ENCODE measurements around the gene SKP2.

Gene SKP2

DNA sequence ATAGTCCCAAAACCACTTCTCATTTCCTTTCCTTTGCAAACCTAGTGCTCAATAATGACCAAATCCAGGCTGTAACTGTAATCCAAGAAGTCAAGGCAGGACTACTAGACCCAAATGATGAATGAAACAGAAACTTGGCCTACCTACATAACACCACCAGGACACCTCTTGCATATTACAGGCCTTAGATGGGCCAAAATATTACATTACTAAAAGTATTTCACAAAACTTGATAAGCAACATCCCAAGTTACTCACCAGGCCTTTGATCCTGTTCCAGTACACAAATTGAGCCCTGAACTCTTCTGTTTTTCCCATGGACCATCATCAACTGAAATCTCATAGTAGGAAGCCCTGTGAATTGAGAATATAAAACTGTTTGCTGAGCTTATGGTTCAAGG is 55.0 kb downstream of the SKP2 start:
- DNase-seq (ENCODE audit: low spot score): no peak
- in situ Hi-C loops (cut with MboI; ENCODE audit: low sequenced_read_pairs, unreplicated experiment): no loop called here
- TF ChIP-seq, protein P1, sequence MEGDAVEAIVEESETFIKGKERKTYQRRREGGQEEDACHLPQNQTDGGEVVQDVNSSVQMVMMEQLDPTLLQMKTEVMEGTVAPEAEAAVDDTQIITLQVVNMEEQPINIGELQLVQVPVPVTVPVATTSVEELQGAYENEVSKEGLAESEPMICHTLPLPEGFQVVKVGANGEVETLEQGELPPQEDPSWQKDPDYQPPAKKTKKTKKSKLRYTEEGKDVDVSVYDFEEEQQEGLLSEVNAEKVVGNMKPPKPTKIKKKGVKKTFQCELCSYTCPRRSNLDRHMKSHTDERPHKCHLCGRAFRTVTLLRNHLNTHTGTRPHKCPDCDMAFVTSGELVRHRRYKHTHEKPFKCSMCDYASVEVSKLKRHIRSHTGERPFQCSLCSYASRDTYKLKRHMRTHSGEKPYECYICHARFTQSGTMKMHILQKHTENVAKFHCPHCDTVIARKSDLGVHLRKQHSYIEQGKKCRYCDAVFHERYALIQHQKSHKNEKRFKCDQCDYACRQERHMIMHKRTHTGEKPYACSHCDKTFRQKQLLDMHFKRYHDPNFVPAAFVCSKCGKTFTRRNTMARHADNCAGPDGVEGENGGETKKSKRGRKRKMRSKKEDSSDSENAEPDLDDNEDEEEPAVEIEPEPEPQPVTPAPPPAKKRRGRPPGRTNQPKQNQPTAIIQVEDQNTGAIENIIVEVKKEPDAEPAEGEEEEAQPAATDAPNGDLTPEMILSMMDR (IDR thresholded peaks at IDR 0.05; ENCODE audit: borderline replicate concordance, control extremely low read depth, extremely low read depth, insufficient read depth, missing control alignments): no peak

DNA sequence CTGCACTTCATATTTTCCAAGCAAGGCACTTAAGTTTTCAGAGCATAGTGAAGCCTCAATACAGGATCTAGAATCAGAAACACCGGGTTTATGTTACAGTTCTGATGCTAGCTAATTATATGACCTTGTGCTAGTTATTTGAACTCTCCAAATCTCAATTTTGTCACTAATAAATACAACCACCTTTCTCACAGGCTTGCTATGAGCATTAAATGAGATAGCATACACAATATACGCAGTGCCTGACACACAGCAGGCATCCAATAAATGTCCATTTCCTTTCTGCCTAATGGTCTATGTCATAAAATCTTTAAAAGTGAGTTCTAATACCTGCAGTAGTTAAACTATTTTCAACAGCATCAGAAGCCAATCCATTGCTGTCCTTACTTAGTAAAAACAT is 56.9 kb downstream of the SKP2 start:
- in situ Hi-C loops (cut with MboI; ENCODE audit: low sequenced_read_pairs, unreplicated experiment): no loop called here
- no peak for DNase-seq (ENCODE audit: low spot score)
- TF ChIP-seq, protein P1 (IDR thresholded peaks at IDR 0.05; ENCODE audit: borderline replicate concordance, control extremely low read depth, extremely low read depth, insufficient read depth, missing control alignments): no peak

DNA sequence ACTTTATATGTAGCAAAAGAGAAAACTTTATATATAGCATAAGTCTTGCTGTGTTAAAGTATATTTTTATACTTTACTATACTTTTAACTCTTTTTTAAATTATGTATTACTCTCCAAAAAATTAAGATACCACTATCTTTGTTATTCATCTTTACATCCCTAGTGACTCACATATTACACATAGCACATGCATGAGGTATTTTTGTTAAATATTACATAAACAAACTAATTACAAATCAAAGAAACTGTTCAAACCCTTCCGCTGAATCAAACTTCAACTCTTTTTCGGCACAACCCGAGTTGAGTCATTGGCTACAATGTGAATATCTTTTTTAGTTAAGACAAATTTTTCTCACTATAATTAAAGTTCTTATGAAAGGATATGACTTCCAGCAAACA is 57.8 kb downstream of the SKP2 start:
- TF ChIP-seq, protein P1 (IDR thresholded peaks at IDR 0.05; ENCODE audit: borderline replicate concordance, control extremely low read depth, extremely low read depth, insufficient read depth, missing control alignments): no peak
- DNase-seq (ENCODE audit: low spot score): no peak
- in situ Hi-C loops (cut with MboI; ENCODE audit: low sequenced_read_pairs, unreplicated experiment): no loop called here

- in situ Hi-C loops (cut with MboI; ENCODE audit: low sequenced_read_pairs, unreplicated experiment): no loop called here
- DNase-seq (ENCODE audit: low spot score): no peak
- TF ChIP-seq, protein P1 (IDR thresholded peaks at IDR 0.05; ENCODE audit: borderline replicate concordance, control extremely low read depth, extremely low read depth, insufficient read depth, missing control alignments): no peak
Measured at GRCh38 chr5:36214436-36214835, 62.5 kb downstream of the SKP2 start.

GRCh38 chr5:36215910-36216309 is 64.0 kb downstream of the SKP2 start:
- TF ChIP-seq, protein P1 (IDR thresholded peaks at IDR 0.05; ENCODE audit: borderline replicate concordance, control extremely low read depth, extremely low read depth, insufficient read depth, missing control alignments): no peak
- in situ Hi-C loops (cut with MboI; ENCODE audit: low sequenced_read_pairs, unreplicated experiment): no loop called here
- DNase-seq (ENCODE audit: low spot score): no peak

- DNase-seq (ENCODE audit: low spot score): no peak
- in situ Hi-C loops (cut with MboI; ENCODE audit: low sequenced_read_pairs, unreplicated experiment): no loop called here
- TF ChIP-seq, protein P1 (IDR thresholded peaks at IDR 0.05; ENCODE audit: borderline replicate concordance, control extremely low read depth, extremely low read depth, insufficient read depth, missing control alignments): no peak
Measured at GRCh38 chr5:36217567-36217966, 65.7 kb downstream of the SKP2 start.

DNA sequence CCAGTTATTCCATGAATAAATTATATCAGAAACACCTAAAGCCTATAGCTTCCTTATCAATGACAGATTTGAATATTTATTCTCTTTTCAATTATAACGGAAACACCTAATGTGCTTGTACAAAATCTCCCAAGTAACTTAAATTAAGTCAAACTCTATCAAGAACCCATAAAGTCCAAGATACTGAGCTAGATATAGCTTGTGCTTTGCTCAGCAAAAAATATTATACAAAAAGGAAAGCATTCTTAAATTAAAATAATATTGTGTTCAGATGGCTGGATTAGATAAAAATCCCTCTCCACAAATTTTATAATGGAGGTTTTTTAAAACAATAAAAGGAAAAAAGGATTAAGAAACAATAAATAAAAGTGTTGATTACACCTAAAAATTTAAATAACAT is 66.1 kb downstream of the SKP2 start:
- in situ Hi-C loops (cut with MboI; ENCODE audit: low sequenced_read_pairs, unreplicated experiment): no loop called here
- DNase-seq (ENCODE audit: low spot score): no peak
- TF ChIP-seq, protein P1 (IDR thresholded peaks at IDR 0.05; ENCODE audit: borderline replicate concordance, control extremely low read depth, extremely low read depth, insufficient read depth, missing control alignments): no peak

Data from GM13976 (cell line).